ENCODE measurements around the gene C1orf141.

DNA sequence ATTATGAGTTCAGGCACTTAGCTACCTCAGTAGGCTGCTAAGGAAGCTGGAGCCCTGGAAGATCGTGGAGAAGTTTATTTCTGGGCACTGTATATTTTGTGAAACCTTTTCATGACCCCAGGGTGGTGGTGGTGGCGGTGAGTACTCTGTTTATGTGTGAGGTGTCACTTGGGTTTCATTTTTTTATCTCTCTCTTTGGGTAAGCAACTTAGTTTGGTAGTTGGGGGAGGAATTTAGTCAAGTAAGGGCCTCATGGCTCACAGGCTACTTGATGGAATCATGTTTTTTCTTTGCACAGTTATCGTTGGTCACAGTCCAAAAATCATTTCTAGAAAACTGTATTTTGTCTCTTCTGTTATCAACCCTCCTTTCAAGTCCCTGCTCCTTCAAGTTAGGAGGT is 33.9 kb downstream of the C1orf141 start:
- TF ChIP-seq CTCF (IDR thresholded peaks at IDR 0.05 in 2 of 3, conservative IDR thresholded peaks at IDR 0.05 in 1 of 3; ENCODE audit: insufficient read depth in 2 of 3, low read depth in 1 of 3, low read length in 3 of 3) (no peak), NR2C2 (CRISPR knock-in tag; IDR thresholded peaks at IDR 0.05) (no peak), NR2C2 (tag; IDR thresholded peaks at IDR 0.05) (no peak), TCF7 (IDR thresholded peaks at IDR 0.05; ENCODE audit: borderline replicate concordance) (no peak), EZH2 (IDR thresholded peaks at IDR 0.05; ENCODE audit: borderline replicate concordance, low read depth, low read length) (no peak), REST (IDR thresholded peaks at IDR 0.05; ENCODE audit: borderline replicate concordance) (no peak), REST (CRISPR knock-in tag; IDR thresholded peaks at IDR 0.05; ENCODE audit: low read depth) (no peak), PHF20 (IDR thresholded peaks at IDR 0.05; ENCODE audit: partially characterized antibody) (no peak), HMGN3 (IDR thresholded peaks at IDR 0.05; ENCODE audit: borderline replicate concordance, extremely low read depth, insufficient read length, low read depth, low read length) (no peak), ZNF431 (CRISPR knock-in tag; IDR thresholded peaks at IDR 0.05) (no peak)
- TF ChIP-seq, protein P1, sequence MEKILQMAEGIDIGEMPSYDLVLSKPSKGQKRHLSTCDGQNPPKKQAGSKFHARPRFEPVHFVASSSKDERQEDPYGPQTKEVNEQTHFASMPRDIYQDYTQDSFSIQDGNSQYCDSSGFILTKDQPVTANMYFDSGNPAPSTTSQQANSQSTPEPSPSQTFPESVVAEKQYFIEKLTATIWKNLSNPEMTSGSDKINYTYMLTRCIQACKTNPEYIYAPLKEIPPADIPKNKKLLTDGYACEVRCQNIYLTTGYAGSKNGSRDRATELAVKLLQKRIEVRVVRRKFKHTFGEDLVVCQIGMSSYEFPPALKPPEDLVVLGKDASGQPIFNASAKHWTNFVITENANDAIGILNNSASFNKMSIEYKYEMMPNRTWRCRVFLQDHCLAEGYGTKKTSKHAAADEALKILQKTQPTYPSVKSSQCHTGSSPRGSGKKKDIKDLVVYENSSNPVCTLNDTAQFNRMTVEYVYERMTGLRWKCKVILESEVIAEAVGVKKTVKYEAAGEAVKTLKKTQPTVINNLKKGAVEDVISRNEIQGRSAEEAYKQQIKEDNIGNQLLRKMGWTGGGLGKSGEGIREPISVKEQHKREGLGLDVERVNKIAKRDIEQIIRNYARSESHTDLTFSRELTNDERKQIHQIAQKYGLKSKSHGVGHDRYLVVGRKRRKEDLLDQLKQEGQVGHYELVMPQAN (IDR thresholded peaks at IDR 0.05; ENCODE audit: borderline replicate concordance) = no peak
